Activated CD4-positive, alpha-beta T cell treated with anti-CD3 and anti-CD28 coated beads, Interleukin-2, Interleukin-6, amounts not matched to agents 100 ng/mL and 50 ng/mL, durations not matched to agents 16 hours and 8 hours (primary cell): Measurements from ENCODE around the gene BLACAT1.
"Not testable (repeated sequence)": the region's sequence is repeated elsewhere in the genome, so short reads cannot be mapped to it uniquely, and the experiment has no call there.

Experiments used
- DNase-seq: peaks from one replicate; pipeline ENCODE4 v3.0.0-alpha.2; 2020

Gene BLACAT1

GRCh38 chr1:205406252-205406651 lies 49.6 kb downstream of the BLACAT1 start:
- not testable (repeated sequence) for DNase-seq
